GM12878 (cell line): ENCODE results near the gene NR2F1-AS1.

Source experiments
- ATF3 ChIP-seq: IDR thresholded peaks from 2 replicates; pipeline ENCODE4 v1.6.1; 2011; ENCODE audit warnings: low read depth, mild to moderate bottlenecking, low read length, moderate library complexity, borderline replicate concordance; ENCODE audit errors: extremely low read depth
- BACH1 ChIP-seq: fragments of 450-650 bp; IDR thresholded peaks from 2 replicates; pipeline ENCODE4 v1.6.1; 2017; ENCODE audit warnings: mild to moderate bottlenecking, borderline replicate concordance
- CHD2 ChIP-seq: IDR thresholded peaks from 2 replicates; pipeline ENCODE4 v1.6.1; 2011; ENCODE audit warnings: low read depth, low read length, improper control_type of control experiment, borderline replicate concordance
- CREB1 ChIP-seq: IDR thresholded peaks from 2 replicates; pipeline ENCODE4 v1.6.1; 2012; ENCODE audit warnings: low read depth, mild to moderate bottlenecking, inconsistent platforms
- POLR2A ChIP-seq: IDR thresholded peaks from 2 replicates; pipeline ENCODE4 v1.6.1; 2011; ENCODE audit warnings: low read depth, mild to moderate bottlenecking, low read length
- REST ChIP-seq: IDR thresholded peaks from 2 replicates; pipeline ENCODE4 v1.6.1; 2012; ENCODE audit warnings: mild to moderate bottlenecking, low read depth, low read length
- SMC3 ChIP-seq: IDR thresholded peaks from 2 replicates; pipeline ENCODE4 v1.6.1; 2011; ENCODE audit warnings: low read length, improper control_type of control experiment, borderline replicate concordance
- SUZ12 ChIP-seq: fragments of 200-600 bp; sonication (generic); IDR thresholded peaks from one replicate; pipeline ENCODE4 v1.6.1; 2018; ENCODE audit warnings: antibody characterized with exemption, mild to moderate bottlenecking; ENCODE audit not compliant: unreplicated experiment
- TARDBP ChIP-seq: IDR thresholded peaks from 2 replicates; pipeline ENCODE4 v1.6.1; 2016; ENCODE audit warnings: borderline replicate concordance
- TF ChIP-seq, protein P1 (sequence below), 3 experiments: IDR thresholded peaks in 2 of 3; conservative IDR thresholded peaks in 1 of 3; 2 replicates each; pipeline ENCODE4 v1.5.1; 2011; ENCODE audit warnings: low read depth in 3 of 3, low read length in 3 of 3, mild to moderate bottlenecking in 3 of 3, control low read depth in 2 of 3, moderate library complexity in 2 of 3, inconsistent platforms in 1 of 3, mixed read lengths in 1 of 3; ENCODE audit not compliant: control insufficient read depth in 2 of 3, insufficient read depth in 1 of 3; ENCODE audit errors: extremely low read depth in 1 of 3
- TF ChIP-seq, protein P2 (sequence below): IDR thresholded peaks from 2 replicates; pipeline ENCODE4 v1.6.1; 2012; ENCODE audit warnings: low read depth, low read length, improper control_type of control experiment

DNA sequence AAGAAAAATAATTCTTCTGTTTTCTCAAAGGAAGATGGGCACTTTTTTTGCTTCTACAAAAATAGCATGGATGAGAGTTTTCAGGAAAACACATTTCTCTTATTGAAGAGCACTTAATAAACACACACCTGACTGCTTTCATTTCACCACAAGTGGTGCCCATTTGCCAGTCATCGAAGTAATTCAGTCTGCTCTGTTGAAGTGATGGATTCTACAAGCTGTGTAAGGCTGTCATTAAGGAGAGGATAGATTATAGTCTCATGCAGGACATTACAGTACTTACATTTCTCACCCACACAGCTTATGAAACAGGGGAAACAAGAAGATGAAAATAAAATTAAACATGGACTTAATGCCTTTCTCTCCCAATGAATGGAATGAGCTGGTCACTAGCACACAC, 165.2 kb downstream of the NR2F1-AS1 start:
- TF ChIP-seq POLR2A (no peak), BACH1 (no peak), SUZ12 (no peak), REST (no peak), SMC3 (no peak), CREB1 (no peak), CHD2 (no peak), ATF3 (no peak), TARDBP (no peak)
- TF ChIP-seq, protein P1, sequence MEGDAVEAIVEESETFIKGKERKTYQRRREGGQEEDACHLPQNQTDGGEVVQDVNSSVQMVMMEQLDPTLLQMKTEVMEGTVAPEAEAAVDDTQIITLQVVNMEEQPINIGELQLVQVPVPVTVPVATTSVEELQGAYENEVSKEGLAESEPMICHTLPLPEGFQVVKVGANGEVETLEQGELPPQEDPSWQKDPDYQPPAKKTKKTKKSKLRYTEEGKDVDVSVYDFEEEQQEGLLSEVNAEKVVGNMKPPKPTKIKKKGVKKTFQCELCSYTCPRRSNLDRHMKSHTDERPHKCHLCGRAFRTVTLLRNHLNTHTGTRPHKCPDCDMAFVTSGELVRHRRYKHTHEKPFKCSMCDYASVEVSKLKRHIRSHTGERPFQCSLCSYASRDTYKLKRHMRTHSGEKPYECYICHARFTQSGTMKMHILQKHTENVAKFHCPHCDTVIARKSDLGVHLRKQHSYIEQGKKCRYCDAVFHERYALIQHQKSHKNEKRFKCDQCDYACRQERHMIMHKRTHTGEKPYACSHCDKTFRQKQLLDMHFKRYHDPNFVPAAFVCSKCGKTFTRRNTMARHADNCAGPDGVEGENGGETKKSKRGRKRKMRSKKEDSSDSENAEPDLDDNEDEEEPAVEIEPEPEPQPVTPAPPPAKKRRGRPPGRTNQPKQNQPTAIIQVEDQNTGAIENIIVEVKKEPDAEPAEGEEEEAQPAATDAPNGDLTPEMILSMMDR (IDR thresholded peaks at IDR 0.05 in 2 of 3, conservative IDR thresholded peaks at IDR 0.05 in 1 of 3; ENCODE audit: control insufficient read depth in 2 of 3, extremely low read depth in 1 of 3, insufficient read depth in 1 of 3, low read depth in 3 of 3, low read length in 3 of 3) = no peak
- TF ChIP-seq, protein P2, sequence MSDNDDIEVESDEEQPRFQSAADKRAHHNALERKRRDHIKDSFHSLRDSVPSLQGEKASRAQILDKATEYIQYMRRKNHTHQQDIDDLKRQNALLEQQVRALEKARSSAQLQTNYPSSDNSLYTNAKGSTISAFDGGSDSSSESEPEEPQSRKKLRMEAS = no peak
